K562 (cell line): Measurements from ENCODE around the gene TXNL4A. TPM values are rescaled to one million over a fixed set of nuclear protein-coding genes. Genes with fewer than 3 reads are reported as not detected.
A peak's percentile ranks its signal among the peaks of the same experiment; 100 is the strongest.
"Not testable (repeated sequence)": the region's sequence is repeated elsewhere in the genome, so short reads cannot be mapped to it uniquely, and the experiment has no call there.

Experiments used
- BHLHE40 ChIP-seq: IDR thresholded peaks from 2 replicates; pipeline ENCODE4 v1.6.1; 2011; ENCODE audit warnings: low read length, improper control_type of control experiment
- CBFA2T2 ChIP-seq: fragments of 450-650 bp; conservative IDR thresholded peaks from 2 replicates; pipeline ENCODE4 v1.6.1; 2017; ENCODE audit warnings: mild to moderate bottlenecking
- E2F6 ChIP-seq, 2 experiments: IDR thresholded peaks; 2 replicates each; pipeline ENCODE4 v1.6.1; 2011; ENCODE audit warnings: borderline replicate concordance in 1 of 2, control low read depth in 1 of 2, low read depth in 1 of 2, low read length in 1 of 2, mild to moderate bottlenecking in 1 of 2, mixed read lengths in 1 of 2, moderate library complexity in 1 of 2; ENCODE audit not compliant: insufficient read depth in 1 of 2, insufficient read length in 1 of 2, poor library complexity in 1 of 2, severe bottlenecking in 1 of 2; ENCODE audit errors: extremely low read depth in 1 of 2
- ETV1 ChIP-seq: fragments of 450-650 bp; conservative IDR thresholded peaks from 2 replicates; pipeline ENCODE4 v1.6.1; 2016; ENCODE audit warnings: missing genetic modification characterization, control low read depth, low read depth, missing compliant biosample characterization
- JUND ChIP-seq, 2 experiments: IDR thresholded peaks; 2 replicates in 1 of 2; 3 replicates in 1 of 2; pipeline ENCODE4 v1.6.1; 2011; ENCODE audit warnings: borderline replicate concordance in 2 of 2, low read depth in 2 of 2, low read length in 2 of 2, improper control_type of control experiment in 1 of 2, missing biosample characterization in 1 of 2, missing genetic modification characterization in 1 of 2, missing genetic modification reagents in 1 of 2
- L3MBTL2 ChIP-seq: fragments of 450-650 bp; IDR thresholded peaks from 2 replicates; pipeline ENCODE4 v1.6.1; 2016; ENCODE audit warnings: mild to moderate bottlenecking, moderate library complexity
- RAD51 ChIP-seq: fragments of 450-650 bp; IDR thresholded peaks from 2 replicates; pipeline ENCODE4 v1.7.1; 2016; ENCODE audit warnings: low read depth, mild to moderate bottlenecking, borderline replicate concordance
- RCOR1 ChIP-seq, 2 experiments: IDR thresholded peaks; 2 replicates each; pipeline ENCODE4 v1.6.1; 2012; ENCODE audit warnings: low read depth in 2 of 2, low read length in 2 of 2, borderline replicate concordance in 1 of 2, improper control_type of control experiment in 1 of 2
- polyA plus RNA-seq, 8 experiments: library from polyadenylated mRNA; depleted of rRNA in 4 of 8; stranded (reverse) in 5 of 8; unstranded in 3 of 8; fragments of >200 nt; fragmentation: Nextera tagmentation in 2 of 8; fragmentation: Illumina TruSeq in 1 of 8; extraction: Ambion mirVana in 2 of 8; extraction: Trizol in 1 of 8; gene quantifications; 2 replicates each; pipeline versions ENCODE4 v1.2.1 to v1.2.3, GENCODE V29; 2011 to 2014; ENCODE audit warnings: inconsistent platforms in 1 of 8, missing spikeins in 1 of 8
- total RNA-seq, 7 experiments: library from RNA; depleted of rRNA in 6 of 7; stranded (reverse); fragments of >200 nt in 6 of 7; fragmentation: Illumina TruSeq in 2 of 7; extraction: Trizol in 2 of 7; gene quantifications; 2 replicates each; pipeline versions ENCODE4 v1.2.1 to v1.2.3, GENCODE V29; 2011 to 2021; ENCODE audit warnings: low replicate concordance in 1 of 7

Gene TXNL4A
- total and polyA plus RNA-seq, 9 of the 15 experiments (the other 6 are each of a cell fraction or from before 2014, with no cell fraction given): 27.0 to 132 (median 87.5) TPM

- TF ChIP-seq ETV1 (tag): 0 out of 2 replicates have a peak, but pooled peaks have one; percentile 67
- TF ChIP-seq L3MBTL2: peak; percentile 62; the same call in 1 of the 2 replicates
- peak in 1 of 2 experiments; percentile 10 for TF ChIP-seq E2F6 (IDR thresholded peaks at IDR 0.05; ENCODE audit: borderline replicate concordance in 1 of 2, extremely low read depth in 1 of 2, insufficient read depth in 1 of 2, insufficient read length in 1 of 2, low read depth in 1 of 2, low read length in 1 of 2, poor library complexity in 1 of 2, severe bottlenecking in 1 of 2)
- TF ChIP-seq BHLHE40: peak; percentile 82
- 0 out of 2 replicates have a peak, but pooled peaks have one; percentile 3 for TF ChIP-seq JUND (IDR thresholded peaks at IDR 0.05; ENCODE audit: borderline replicate concordance, low read depth, low read length)
- not testable (repeated sequence) for TF ChIP-seq JUND (tag; IDR thresholded peaks at IDR 0.05; ENCODE audit: borderline replicate concordance, low read depth, low read length)
- TF ChIP-seq RCOR1 (IDR thresholded peaks at IDR 0.05; ENCODE audit: borderline replicate concordance in 1 of 2, low read depth in 2 of 2, low read length in 2 of 2): peak in 1 of 2 experiments; percentile 22; a peak in 1 of 4 replicates
- 0 out of 2 replicates have a peak, but pooled peaks have one; percentile 3 for TF ChIP-seq RAD51
- peak; percentile 29; the same call in 1 of the 2 replicates for TF ChIP-seq CBFA2T2
Measured at GRCh38 chr18:79960161-79960801, 28.1 kb downstream of the TXNL4A start (continued).
